Measurements from ENCODE around the gene ECHDC3. TPM values are rescaled to one million over a fixed set of nuclear protein-coding genes. Genes with fewer than 3 reads are reported as not detected.

Gene ECHDC3
- total and polyA plus RNA-seq, 2 donors (not counting 3 experiments of a cell fraction or from before 2014, with no cell fraction given), result 6.0 to 7.3 TPM

DNA sequence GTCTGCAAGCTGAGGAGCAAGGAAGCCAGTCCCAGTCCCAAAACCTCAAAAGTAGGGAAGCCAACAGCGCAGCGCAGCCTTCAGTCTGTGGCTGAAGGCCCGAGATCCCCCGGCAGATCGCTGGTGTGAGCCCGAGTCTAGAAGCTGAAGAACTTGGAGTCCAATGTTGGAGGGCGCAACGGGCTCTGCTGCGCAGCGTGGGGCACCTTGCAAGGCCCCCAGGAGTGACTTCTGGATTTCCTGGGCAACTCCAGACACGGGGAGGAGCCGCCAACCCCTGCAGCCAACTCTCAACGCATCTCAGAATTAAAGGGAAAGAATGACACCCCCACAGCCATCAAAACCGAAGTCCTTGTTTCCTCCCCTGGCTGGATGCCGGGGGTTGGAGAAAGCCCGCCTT, 62.2 kb downstream of the ECHDC3 start:
- Histone ChIP-seq H3K4me3 (replicated peaks in 1 of 3; ENCODE audit: insufficient read depth in 1 of 3, low read depth in 1 of 3, low read length in 3 of 3) (no peak overlapping the region), H3K27me3 (ENCODE audit: control insufficient read depth in 2 of 2, insufficient read depth in 2 of 2, low read length in 2 of 2) (peaks cover 0 to 2% of the 10 kb centered on the region in 2 experiments), H4K20me1 (replicated peaks; ENCODE audit: control insufficient read depth, extremely low read depth, insufficient read depth, low read length) (no peaks in the 10 kb centered on the region), H3K36me3 (ENCODE audit: control insufficient read depth in 2 of 2, extremely low read depth in 1 of 2, insufficient read depth in 2 of 2, low read length in 2 of 2) (no peaks in the 10 kb centered on the region), H3K79me2 (ENCODE audit: control insufficient read depth, insufficient read depth, low read length) (no peaks in the 10 kb centered on the region), H3K9me1 (replicated peaks; ENCODE audit: control insufficient read depth, extremely low read depth, insufficient read depth, low read length) (no peaks in the 10 kb centered on the region), H3K4me1 (ENCODE audit: control insufficient read depth, extremely low read depth, insufficient read depth, low read length) (peaks cover 3% of the 10 kb centered on the region), H3K4me2 (ENCODE audit: insufficient read depth, low read length) (no peak overlapping the region), H3K9ac (replicated peaks; ENCODE audit: extremely low read depth, insufficient read depth, low read length) (no peak overlapping the region), H3K27ac (ENCODE audit: insufficient read depth, low read depth, low read length) (no peak overlapping the region), H2AFZ (ENCODE audit: low read depth, low read length) (no peak overlapping the region), H3K9me3 (replicated peaks; ENCODE audit: control insufficient read depth, insufficient read depth, low read length) (no peaks in the 10 kb centered on the region)
- POLR2A ChIA-PET, result no interaction called here
- intact Hi-C loops (cut with micrococcal nuclease), result no loop called here
- TF ChIP-seq, protein P1, sequence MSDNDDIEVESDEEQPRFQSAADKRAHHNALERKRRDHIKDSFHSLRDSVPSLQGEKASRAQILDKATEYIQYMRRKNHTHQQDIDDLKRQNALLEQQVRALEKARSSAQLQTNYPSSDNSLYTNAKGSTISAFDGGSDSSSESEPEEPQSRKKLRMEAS (IDR thresholded peaks at IDR 0.05; ENCODE audit: insufficient read depth, insufficient read length), result no peak
- TF ChIP-seq MYC (IDR thresholded peaks at IDR 0.05; ENCODE audit: low read depth, low read length), result no peak
- TF ChIP-seq JUN (IDR thresholded peaks at IDR 0.05; ENCODE audit: borderline replicate concordance, insufficient read depth, insufficient read length, low read depth), result no peak
- no peak for TF ChIP-seq POLR2AphosphoS5 (IDR thresholded peaks at IDR 0.05; ENCODE audit: insufficient read depth, low read depth, low read length)
- TF ChIP-seq, protein P2, sequence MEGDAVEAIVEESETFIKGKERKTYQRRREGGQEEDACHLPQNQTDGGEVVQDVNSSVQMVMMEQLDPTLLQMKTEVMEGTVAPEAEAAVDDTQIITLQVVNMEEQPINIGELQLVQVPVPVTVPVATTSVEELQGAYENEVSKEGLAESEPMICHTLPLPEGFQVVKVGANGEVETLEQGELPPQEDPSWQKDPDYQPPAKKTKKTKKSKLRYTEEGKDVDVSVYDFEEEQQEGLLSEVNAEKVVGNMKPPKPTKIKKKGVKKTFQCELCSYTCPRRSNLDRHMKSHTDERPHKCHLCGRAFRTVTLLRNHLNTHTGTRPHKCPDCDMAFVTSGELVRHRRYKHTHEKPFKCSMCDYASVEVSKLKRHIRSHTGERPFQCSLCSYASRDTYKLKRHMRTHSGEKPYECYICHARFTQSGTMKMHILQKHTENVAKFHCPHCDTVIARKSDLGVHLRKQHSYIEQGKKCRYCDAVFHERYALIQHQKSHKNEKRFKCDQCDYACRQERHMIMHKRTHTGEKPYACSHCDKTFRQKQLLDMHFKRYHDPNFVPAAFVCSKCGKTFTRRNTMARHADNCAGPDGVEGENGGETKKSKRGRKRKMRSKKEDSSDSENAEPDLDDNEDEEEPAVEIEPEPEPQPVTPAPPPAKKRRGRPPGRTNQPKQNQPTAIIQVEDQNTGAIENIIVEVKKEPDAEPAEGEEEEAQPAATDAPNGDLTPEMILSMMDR (IDR thresholded peaks at IDR 0.05; ENCODE audit: extremely low read depth in 1 of 2, insufficient read depth in 1 of 2, low read depth in 1 of 2, low read length in 2 of 2), result no peak
- TF ChIP-seq POLR2A (IDR thresholded peaks at IDR 0.05; ENCODE audit: low read depth, low read length), result no peak
- TF ChIP-seq EZH2 (IDR thresholded peaks at IDR 0.05; ENCODE audit: borderline replicate concordance, low read depth, low read length, severe bottlenecking), result no peak
- TF ChIP-seq FOS (IDR thresholded peaks at IDR 0.05; ENCODE audit: borderline replicate concordance, insufficient read depth, low read length), result no peak
- TF ChIP-seq GATA2 (IDR thresholded peaks at IDR 0.05; ENCODE audit: insufficient read depth, insufficient read length, low read depth, low read length), result no peak
- dilution Hi-C loops (cut with MboI; ENCODE audit: extremely low pct_ligation_motif_present, low sequenced_read_pairs), result no loop called here
- BruUV-seq (replicated peaks), result no TSS peak
- FAIRE-seq (no peak), DNase-seq (ENCODE audit: low read depth, low spot score) (no peak)
- CTCF ChIA-PET, result interaction anchor here (0.7 to 1.7 kb wide), 2 partner anchors 15 to 21 kb away, joined by 3 to 5 read pairs; no protein-coding TSS in a partner anchor
